Astrocyte of the spinal cord (primary cell): Measurements from ENCODE around the gene CYP2R1.
A peak's percentile ranks its signal among the peaks of the same experiment; 100 is the strongest.
"Not testable (repeated sequence)": the region's sequence is repeated elsewhere in the genome, so short reads cannot be mapped to it uniquely, and the experiment has no call there.

Source experiments
- DNase-seq: peaks from one replicate; pipeline ENCODE4 v3.0.0; 2011; ENCODE audit warnings: low read depth, low spot score
- H3K4me3 ChIP-seq: 2 replicates; pipeline ENCODE4 v1.5.1; 2011; ENCODE audit warnings: low read depth, mild to moderate bottlenecking, low read length, moderate library complexity
- in situ Hi-C: cut with HindIII; loops from 2 replicates; pipeline ENCODE4 v1.10.0; 2017; ENCODE audit warnings: low sequenced_read_pairs
- TF ChIP-seq, protein P1 (sequence below): IDR thresholded peaks from 2 replicates; pipeline ENCODE4 v1.5.1; 2012; ENCODE audit warnings: low read depth, mild to moderate bottlenecking, low read length, inconsistent platforms

CYP2R1 gene

DNA sequence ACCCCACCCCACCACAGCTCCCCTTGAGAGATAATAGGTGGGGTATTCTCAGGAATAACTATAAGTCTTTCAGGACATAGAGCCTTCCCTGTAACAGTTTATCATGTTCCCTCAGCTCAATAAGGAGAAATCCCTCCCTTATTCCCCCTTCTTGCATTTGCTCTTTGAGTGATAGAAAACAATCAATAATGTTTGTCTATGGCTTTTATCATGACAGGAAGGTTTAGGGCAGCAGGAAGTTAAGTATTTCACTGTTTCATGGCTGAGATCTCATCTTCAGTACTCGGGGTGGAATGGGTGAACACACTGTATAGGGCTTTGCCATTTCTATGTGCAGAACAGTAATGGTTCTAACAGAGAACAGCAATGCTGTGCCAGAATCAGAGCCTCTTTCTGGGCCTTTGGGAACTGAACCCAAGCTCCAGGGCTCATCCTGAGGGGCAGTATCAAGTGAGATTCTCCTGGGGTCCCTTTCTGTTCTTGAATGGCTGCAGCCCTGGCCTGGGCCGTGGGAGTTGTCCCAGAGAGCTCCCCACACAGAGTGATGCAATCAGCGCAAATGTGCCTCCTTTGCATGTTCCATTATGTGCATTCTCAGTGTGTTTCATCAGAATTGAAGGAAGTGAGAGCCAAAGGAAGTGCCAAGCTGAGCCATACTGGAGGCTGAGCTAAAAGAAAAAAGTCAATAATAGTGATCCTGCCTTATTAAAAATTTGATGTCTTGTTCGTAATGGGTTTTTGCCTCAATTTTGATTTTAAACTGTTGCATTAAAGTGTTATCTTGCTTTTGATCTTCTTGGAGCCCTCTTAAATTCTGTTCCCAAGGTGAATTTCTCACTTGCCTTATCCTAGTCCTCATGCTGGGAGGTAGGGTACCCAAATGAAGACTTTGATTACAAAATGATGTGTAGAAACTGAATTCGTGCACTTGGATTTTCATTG, 2.9 kb upstream of the CYP2R1 start:
- TF ChIP-seq, protein P1, sequence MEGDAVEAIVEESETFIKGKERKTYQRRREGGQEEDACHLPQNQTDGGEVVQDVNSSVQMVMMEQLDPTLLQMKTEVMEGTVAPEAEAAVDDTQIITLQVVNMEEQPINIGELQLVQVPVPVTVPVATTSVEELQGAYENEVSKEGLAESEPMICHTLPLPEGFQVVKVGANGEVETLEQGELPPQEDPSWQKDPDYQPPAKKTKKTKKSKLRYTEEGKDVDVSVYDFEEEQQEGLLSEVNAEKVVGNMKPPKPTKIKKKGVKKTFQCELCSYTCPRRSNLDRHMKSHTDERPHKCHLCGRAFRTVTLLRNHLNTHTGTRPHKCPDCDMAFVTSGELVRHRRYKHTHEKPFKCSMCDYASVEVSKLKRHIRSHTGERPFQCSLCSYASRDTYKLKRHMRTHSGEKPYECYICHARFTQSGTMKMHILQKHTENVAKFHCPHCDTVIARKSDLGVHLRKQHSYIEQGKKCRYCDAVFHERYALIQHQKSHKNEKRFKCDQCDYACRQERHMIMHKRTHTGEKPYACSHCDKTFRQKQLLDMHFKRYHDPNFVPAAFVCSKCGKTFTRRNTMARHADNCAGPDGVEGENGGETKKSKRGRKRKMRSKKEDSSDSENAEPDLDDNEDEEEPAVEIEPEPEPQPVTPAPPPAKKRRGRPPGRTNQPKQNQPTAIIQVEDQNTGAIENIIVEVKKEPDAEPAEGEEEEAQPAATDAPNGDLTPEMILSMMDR: no peak
- H3K4me3 ChIP-seq: no peak overlapping the region
- in situ Hi-C loops: no loop called here
- peak; percentile 40 for DNase-seq

DNA sequence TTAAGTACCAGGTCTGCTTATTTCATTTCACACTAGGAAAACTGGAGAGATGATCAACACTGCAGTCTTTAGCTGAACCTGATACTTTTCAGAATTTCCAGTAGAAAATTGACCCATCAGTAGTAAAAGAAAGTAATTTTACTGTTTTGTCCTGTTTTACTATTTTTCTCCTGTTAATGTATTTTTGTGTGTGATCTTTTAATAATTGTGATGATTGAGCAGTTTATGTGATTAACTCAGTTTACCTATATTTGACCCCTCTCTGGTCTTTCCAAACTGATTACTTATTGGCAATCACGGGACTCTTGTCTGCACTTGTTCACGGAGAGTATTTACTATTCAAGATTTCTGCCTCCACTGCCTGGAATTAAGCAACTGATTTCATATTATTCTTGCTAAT, 546 bp upstream of the CYP2R1 start:
- in situ Hi-C loops: no loop called here
- DNase-seq: no peak
- TF ChIP-seq, protein P1: no peak
- peak overlapping the region; percentile 74 for H3K4me3 ChIP-seq

DNA sequence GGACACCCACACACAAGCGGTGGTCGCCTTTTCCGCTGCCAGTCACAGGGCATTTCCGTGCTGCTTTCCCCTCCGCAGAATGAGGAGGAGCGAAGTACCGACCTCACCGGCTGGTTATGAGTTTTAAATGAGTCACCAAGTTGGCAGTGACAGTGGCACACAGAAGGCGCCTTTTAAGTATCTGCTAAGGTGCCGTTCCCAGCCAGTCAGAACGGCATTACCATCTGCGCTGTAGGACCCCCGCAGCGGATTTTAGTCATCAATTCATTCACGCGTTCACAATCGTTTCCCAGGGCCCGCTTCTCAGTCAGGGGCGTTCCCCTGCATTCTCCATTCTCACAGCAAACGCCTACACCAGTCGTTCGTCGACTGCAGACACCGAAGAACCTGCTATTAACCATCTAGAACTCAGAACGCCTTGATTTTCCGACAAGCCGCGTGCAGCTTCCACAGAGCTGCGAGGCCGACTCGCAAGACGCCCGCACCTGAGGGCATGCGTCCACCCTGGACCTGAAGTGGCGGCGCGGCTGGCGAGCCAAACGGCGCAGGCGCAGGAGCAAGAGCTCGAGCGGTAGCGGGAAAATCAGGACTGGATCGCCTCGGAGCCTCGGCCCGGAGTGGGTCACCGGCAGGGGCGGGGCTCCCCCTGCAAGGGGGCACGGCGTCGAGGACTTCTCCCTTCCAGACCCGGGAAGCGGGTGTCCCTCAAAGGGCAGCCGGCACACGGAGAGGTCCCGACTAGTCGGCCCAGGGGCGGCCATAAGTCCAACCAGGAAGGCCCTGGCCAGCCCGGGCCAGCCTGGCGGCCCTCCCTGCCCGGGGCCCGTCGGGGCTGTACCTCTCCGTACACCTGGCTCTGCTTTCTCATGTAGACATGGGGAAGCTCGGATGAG, 642 bp downstream of the CYP2R1 start:
- DNase-seq: peak; percentile 92
- in situ Hi-C loops: no loop called here
- H3K4me3 ChIP-seq: peak overlapping the region; percentile 74
- TF ChIP-seq, protein P1: no peak

DNA sequence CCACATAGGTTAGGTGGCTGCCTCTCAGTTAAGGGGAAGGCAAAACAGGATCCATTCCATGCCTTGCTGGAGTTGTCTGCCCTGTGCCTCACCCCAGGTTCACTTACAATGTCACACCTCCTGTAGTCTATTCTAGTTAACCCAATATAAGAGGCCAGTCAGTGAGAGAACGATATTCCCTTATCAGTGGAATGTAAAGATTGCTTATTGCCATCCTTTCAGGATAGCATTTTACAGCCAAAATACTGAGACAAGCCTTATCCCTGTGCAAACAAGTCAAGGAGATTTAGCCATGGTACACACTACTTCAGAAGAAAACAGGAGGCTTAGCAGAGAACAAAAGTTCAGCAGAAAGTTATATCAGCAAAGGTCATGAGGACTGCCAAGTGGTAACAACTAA, 5.5 kb downstream of the CYP2R1 start:
- in situ Hi-C loops: no loop called here
- TF ChIP-seq, protein P1: no peak
- DNase-seq: no peak
- no peak overlapping the region for H3K4me3 ChIP-seq

DNA sequence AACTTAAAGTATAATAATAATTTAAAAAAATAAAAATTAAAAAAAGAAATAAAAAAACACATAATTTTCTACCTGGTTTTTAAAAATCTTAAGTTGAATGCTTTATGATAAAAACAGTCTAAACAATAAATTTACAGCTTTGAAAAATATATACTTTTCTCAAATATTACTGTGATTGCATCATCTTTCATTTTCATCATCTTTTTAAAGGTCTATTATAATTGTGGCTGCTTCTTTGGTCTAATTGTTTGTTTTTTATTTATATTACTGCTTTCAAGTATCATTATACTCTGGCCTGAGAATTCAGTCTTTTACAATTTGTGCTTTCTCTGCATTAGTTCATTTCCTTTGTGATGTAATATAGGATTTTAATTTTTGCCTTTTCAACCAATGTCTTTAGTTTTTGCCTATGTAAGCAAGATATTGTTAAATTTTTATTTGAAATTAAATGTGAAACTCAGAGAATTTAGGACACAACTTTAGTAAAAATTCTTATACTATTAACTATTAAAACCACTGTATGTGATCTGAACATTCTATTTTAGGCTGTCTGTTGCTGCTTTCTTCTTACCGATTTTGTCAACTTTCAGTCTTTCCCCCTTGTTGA, 7.3 kb downstream of the CYP2R1 start:
- no peak overlapping the region for H3K4me3 ChIP-seq
- TF ChIP-seq, protein P1: no peak
- DNase-seq: no peak
- in situ Hi-C loops: no loop called here

DNA sequence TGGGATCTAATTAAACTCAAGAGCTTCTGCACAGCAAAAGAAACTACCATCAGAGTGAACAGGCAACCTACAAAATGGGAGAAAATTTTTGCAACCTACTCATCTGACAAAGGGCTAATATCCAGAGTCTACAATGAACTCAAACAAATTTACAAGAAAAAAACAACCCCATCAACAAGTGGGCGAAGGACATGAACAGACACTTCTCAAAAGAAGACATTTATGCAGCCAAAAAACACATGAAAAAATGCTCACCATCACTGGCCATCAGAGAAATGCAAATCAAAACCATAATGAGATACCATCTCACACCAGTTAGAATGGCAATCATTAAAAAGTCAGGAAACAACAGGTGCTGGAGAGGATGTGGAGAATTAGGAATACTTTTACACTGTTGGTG, 8.3 kb downstream of the CYP2R1 start:
- DNase-seq, in situ Hi-C loops, H3K4me3 ChIP-seq: not testable (repeated sequence)
